Esophagus mucosa (tissue), 1 donor: ENCODE data around the gene DDX41. TPM values are rescaled to one million over a fixed set of nuclear protein-coding genes. Genes with fewer than 3 reads are reported as not detected.

Source experiments
- ATAC-seq: fragments of 200-7000 bp; cut with Tn5 transposase; one replicate; pipeline ENCODE4 v1.9.1; 2020
- total RNA-seq: library from RNA; stranded (reverse); gene quantifications from one replicate; pipeline ENCODE4 v1.2.4, GENCODE V29; 2023
- donor health status: DM: yes; HTN: yes; CAD: no.

DDX41 gene
- total RNA-seq, 1 donor from 2014 or later = 64.2 TPM

- ATAC-seq = no peak
These were observed 33.7 kb downstream of the DDX41 start for GRCh38 chr5:177483042-177483441.

- no peak for ATAC-seq
These were observed 34.4 kb downstream of the DDX41 start for GRCh38 chr5:177482359-177482795.

GRCh38 chr5:177479774-177480173, 37.0 kb downstream of the DDX41 start:
- ATAC-seq = no peak

GRCh38 chr5:177478711-177479646, 37.8 kb downstream of the DDX41 start:
- ATAC-seq = peak; percentile 62

- no peak for ATAC-seq
These were observed 38.9 kb downstream of the DDX41 start for GRCh38 chr5:177477701-177478477.

- ATAC-seq = peak; percentile 2
These were observed 40.1 kb downstream of the DDX41 start for GRCh38 chr5:177476531-177477233.

- ATAC-seq = no peak
These were observed 41.0 kb downstream of the DDX41 start for GRCh38 chr5:177475563-177476427.

- no peak for ATAC-seq
These were observed 41.8 kb downstream of the DDX41 start for GRCh38 chr5:177474846-177475562.

GRCh38 chr5:177474002-177474476, 42.7 kb downstream of the DDX41 start:
- ATAC-seq = no peak

- peak; percentile 33 for ATAC-seq
These were observed 43.2 kb downstream of the DDX41 start, which contains the start of gene DBN1 for GRCh38 chr5:177473443-177474001. Gene DBN1, minus strand, starts transcription at chr5:177473634. Its CDS starts 113 bp downstream, at chr5:177473521.

- ATAC-seq = peak; percentile 50
These were observed 44.0 kb downstream of the DDX41 start for GRCh38 chr5:177472460-177473442.

- ATAC-seq = no peak
These were observed 45.0 kb downstream of the DDX41 start for GRCh38 chr5:177471610-177472356.

GRCh38 chr5:177470759-177471536, 45.8 kb downstream of the DDX41 start:
- peak; percentile 23 for ATAC-seq

GRCh38 chr5:177469750-177470525, 46.8 kb downstream of the DDX41 start:
- no peak for ATAC-seq

- ATAC-seq = no peak
These were observed 47.8 kb downstream of the DDX41 start for GRCh38 chr5:177468685-177469628.

GRCh38 chr5:177468329-177468684, 48.5 kb downstream of the DDX41 start:
- ATAC-seq = no peak
